Endothelial cell of umbilical vein (primary cell): ENCODE results near the gene IL1R1. TPM values are rescaled to one million over a fixed set of nuclear protein-coding genes. Genes with fewer than 3 reads are reported as not detected.

Experiments used
- BruUV-seq: library from RNA; stranded (reverse); fragments of 400-500 nt; replicated peaks from 2 replicates; lab custom pipeline; 2021; lab: Mats Ljungman, UMichigan
- CTCF ChIA-PET: fragments of 300-600, 350-600 bp; sonication (Branson Sonifier 250); formaldehyde crosslinking; loops from one replicate; lab custom pipeline; 2021; ENCODE audit warnings: antibody characterized with exemption, inconsistent platforms; lab: Charles Lee
- POLR2A ChIA-PET: fragments of 300-600, 350-600 bp; sonication (Branson Sonifier 250); formaldehyde crosslinking; loops from one replicate; lab custom pipeline; 2021; ENCODE audit warnings: antibody characterized with exemption, inconsistent platforms; lab: Charles Lee
- DNase-seq: peaks from one replicate; pipeline ENCODE4 v3.0.0-alpha.2; 2011; ENCODE audit warnings: low read depth, low spot score
- FAIRE-seq: peaks from 2 replicates; lab custom pipeline; 2011; peaks lifted over from hg19 to GRCh38; lab: Jason Lieb, UNC
- H2AFZ ChIP-seq: 2 replicates; pipeline ENCODE4 v1.6.0; 2012; ENCODE audit warnings: low read depth, low read length, control low read depth, inconsistent platforms
- H3K27ac ChIP-seq: 2 replicates; pipeline ENCODE4 v1.5.1; 2011; ENCODE audit warnings: low read depth, mild to moderate bottlenecking, control low read depth, low read length, moderate library complexity; ENCODE audit not compliant: insufficient read depth
- H3K27me3 ChIP-seq, 2 experiments: 2 replicates each; pipeline versions ENCODE4 v1.6.0 to v1.6.1; 2011; ENCODE audit warnings: low read length in 2 of 2, mixed read lengths in 1 of 2; ENCODE audit not compliant: control insufficient read depth in 2 of 2, insufficient read depth in 2 of 2
- H3K36me3 ChIP-seq, 2 experiments: 2 replicates in 1 of 2; 3 replicates in 1 of 2; pipeline ENCODE4 v1.5.1; 2011; ENCODE audit warnings: low read length in 2 of 2, mild to moderate bottlenecking in 1 of 2, moderate library complexity in 1 of 2; ENCODE audit not compliant: control insufficient read depth in 2 of 2, insufficient read depth in 2 of 2; ENCODE audit errors: extremely low read depth in 1 of 2
- H3K4me1 ChIP-seq: 3 replicates; pipeline ENCODE4 v1.5.1; 2011; ENCODE audit warnings: mild to moderate bottlenecking, low read length; ENCODE audit not compliant: control insufficient read depth, insufficient read depth; ENCODE audit errors: extremely low read depth
- H3K4me2 ChIP-seq: 2 replicates; pipeline ENCODE4 v1.6.1; 2011; ENCODE audit warnings: low read length, control low read depth, mixed read lengths; ENCODE audit not compliant: insufficient read depth
- H3K4me3 ChIP-seq, 3 experiments: fragments of 200-600 bp in 1 of 3; sonication (generic), shearing (Covaris generic) in 1 of 3; replicated peaks in 1 of 3; 2 replicates each; pipeline ENCODE4 v1.5.1; 2011 to 2016; ENCODE audit warnings: control low read depth in 3 of 3, low read length in 3 of 3, mild to moderate bottlenecking in 2 of 3, inconsistent platforms in 1 of 3, low read depth in 1 of 3, moderate library complexity in 1 of 3; ENCODE audit not compliant: insufficient read depth in 1 of 3
- H3K79me2 ChIP-seq: 2 replicates; pipeline ENCODE4 v1.6.0; 2012; ENCODE audit warnings: low read length, inconsistent platforms; ENCODE audit not compliant: control insufficient read depth, insufficient read depth
- H3K9ac ChIP-seq: replicated peaks from 2 replicates; pipeline ENCODE3; 2011; ENCODE audit warnings: low read length, control low read depth; ENCODE audit not compliant: insufficient read depth; ENCODE audit errors: extremely low read depth
- H3K9me1 ChIP-seq: replicated peaks from 3 replicates; pipeline ENCODE4 v1.6.0; 2011; ENCODE audit warnings: mild to moderate bottlenecking, low read length; ENCODE audit not compliant: control insufficient read depth, insufficient read depth; ENCODE audit errors: extremely low read depth
- H3K9me3 ChIP-seq: replicated peaks from 2 replicates; pipeline ENCODE4 v1.5.1; 2012; ENCODE audit warnings: low read length, inconsistent platforms; ENCODE audit not compliant: control insufficient read depth, insufficient read depth
- H4K20me1 ChIP-seq: replicated peaks from 2 replicates; pipeline ENCODE3; 2011; ENCODE audit warnings: mild to moderate bottlenecking, low read length; ENCODE audit not compliant: control insufficient read depth, insufficient read depth; ENCODE audit errors: extremely low read depth
- EZH2 ChIP-seq: IDR thresholded peaks from 2 replicates; pipeline ENCODE4 v1.6.1; 2012; ENCODE audit warnings: borderline replicate concordance, low read depth, mild to moderate bottlenecking, moderate library complexity, low read length, inconsistent platforms; ENCODE audit not compliant: severe bottlenecking
- GATA2 ChIP-seq: IDR thresholded peaks from 2 replicates; pipeline ENCODE4 v1.7.0; 2011; ENCODE audit warnings: low read depth, mild to moderate bottlenecking, moderate library complexity, mixed read lengths, low read length; ENCODE audit not compliant: insufficient read length, insufficient read depth
- JUN ChIP-seq: IDR thresholded peaks from 2 replicates; pipeline ENCODE4 v1.6.1; 2011; ENCODE audit warnings: borderline replicate concordance, low read depth; ENCODE audit not compliant: insufficient read length, insufficient read depth
- MYC ChIP-seq: IDR thresholded peaks from one replicate; pipeline ENCODE4 v1.6.1; 2011; ENCODE audit warnings: mild to moderate bottlenecking, low read depth, low read length
- POLR2A ChIP-seq: IDR thresholded peaks from 2 replicates; pipeline ENCODE4 v1.6.1; 2012; ENCODE audit warnings: low read depth, mild to moderate bottlenecking, control low read depth, low read length
- POLR2AphosphoS5 ChIP-seq: IDR thresholded peaks from 2 replicates; pipeline ENCODE4 v1.6.1; 2012; ENCODE audit warnings: low read depth, mild to moderate bottlenecking, control low read depth, low read length, moderate library complexity; ENCODE audit not compliant: insufficient read depth
- dilution Hi-C: fragments of 300-500 bp; cut with MboI; formaldehyde crosslinking; loops from one replicate; pipeline ENCODE4 v1.15.0; 2019; ENCODE audit warnings: low sequenced_read_pairs; ENCODE audit not compliant: extremely low pct_ligation_motif_present
- intact Hi-C: fragments of 100-400 bp; cut with micrococcal nuclease; formaldehyde crosslinking; loops from one replicate; pipeline ENCODE4 v1.10.0; 2022
- polyA plus RNA-seq, 4 experiments: library from polyadenylated mRNA; depleted of rRNA in 3 of 4; stranded (reverse) in 3 of 4; unstranded in 1 of 4; fragments of >200 nt; gene quantifications; 2 replicates each; pipeline versions ENCODE4 v1.2.1 to v1.2.3, GENCODE V29; 2011 to 2012; ENCODE audit warnings: missing spikeins in 1 of 4
- total RNA-seq: library from RNA; stranded (reverse); gene quantifications from 2 replicates; pipeline ENCODE4 v1.2.3, GENCODE V29; 2021
- TF ChIP-seq, protein P1 (sequence below): IDR thresholded peaks from 2 replicates; pipeline ENCODE4 v1.6.1; 2011; ENCODE audit not compliant: insufficient read depth, insufficient read length
- TF ChIP-seq, protein P2 (sequence below), 2 donors: IDR thresholded peaks; 1 replicate in 1 of 2; 2 replicates in 1 of 2; pipeline ENCODE4 v1.5.1; 2011; ENCODE audit warnings: low read length in 2 of 2, mild to moderate bottlenecking in 2 of 2, moderate library complexity in 2 of 2, control low read depth in 1 of 2, inconsistent platforms in 1 of 2, low read depth in 1 of 2; ENCODE audit not compliant: insufficient read depth in 1 of 2; ENCODE audit errors: extremely low read depth in 1 of 2

Gene IL1R1
- total and polyA plus RNA-seq, 2 donors (not counting 3 experiments of a cell fraction or from before 2014, with no cell fraction given), result 5.4 to 5.5 TPM

DNA sequence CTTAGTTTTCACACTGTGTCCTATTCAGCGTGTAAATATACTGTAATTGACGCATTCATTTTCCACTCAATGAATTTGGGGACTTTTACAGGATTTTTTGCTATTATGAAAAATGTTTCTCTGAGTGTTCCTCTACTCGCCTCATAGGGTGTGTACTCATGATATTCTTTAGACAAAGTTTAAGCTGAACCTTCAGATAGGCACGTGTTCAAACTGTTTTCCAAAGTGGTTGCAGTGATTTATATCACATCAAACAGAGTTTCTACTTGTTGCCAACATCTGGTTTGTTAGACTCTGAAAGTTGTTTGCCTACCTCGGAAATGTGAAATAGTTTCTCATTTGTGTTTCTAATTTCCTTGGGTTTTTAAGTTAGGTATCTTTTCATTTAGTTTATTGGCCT lies 46.4 kb upstream of the IL1R1 start:
- Histone ChIP-seq H3K9me3 (no peaks in the 10 kb centered on the region), H3K27me3 (no peaks in the 10 kb centered on the region), H3K27ac (no peak overlapping the region), H3K9me1 (no peaks in the 10 kb centered on the region), H4K20me1 (no peaks in the 10 kb centered on the region), H3K4me3 (no peak overlapping the region), H2AFZ (no peak overlapping the region), H3K79me2 (no peaks in the 10 kb centered on the region), H3K4me1 (peaks cover 7% of the 10 kb centered on the region), H3K4me2 (no peak overlapping the region), H3K36me3 (no peaks in the 10 kb centered on the region), H3K9ac (no peak overlapping the region)
- ChIA-PET CTCF (interaction anchor here (1.9 kb wide), 1 partner anchor 8 kb away, joined by 4 read pairs; no protein-coding TSS in a partner anchor), POLR2A (no interaction called here)
- dilution Hi-C loops (no loop called here), intact Hi-C loops (no loop called here)
- no TSS peak for BruUV-seq
- no peak for DNase-seq
- TF ChIP-seq MYC (no peak), JUN (no peak), POLR2A (no peak), EZH2 (no peak), POLR2AphosphoS5 (no peak), GATA2 (no peak)
- TF ChIP-seq, protein P1, sequence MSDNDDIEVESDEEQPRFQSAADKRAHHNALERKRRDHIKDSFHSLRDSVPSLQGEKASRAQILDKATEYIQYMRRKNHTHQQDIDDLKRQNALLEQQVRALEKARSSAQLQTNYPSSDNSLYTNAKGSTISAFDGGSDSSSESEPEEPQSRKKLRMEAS, result no peak
- TF ChIP-seq, protein P2, sequence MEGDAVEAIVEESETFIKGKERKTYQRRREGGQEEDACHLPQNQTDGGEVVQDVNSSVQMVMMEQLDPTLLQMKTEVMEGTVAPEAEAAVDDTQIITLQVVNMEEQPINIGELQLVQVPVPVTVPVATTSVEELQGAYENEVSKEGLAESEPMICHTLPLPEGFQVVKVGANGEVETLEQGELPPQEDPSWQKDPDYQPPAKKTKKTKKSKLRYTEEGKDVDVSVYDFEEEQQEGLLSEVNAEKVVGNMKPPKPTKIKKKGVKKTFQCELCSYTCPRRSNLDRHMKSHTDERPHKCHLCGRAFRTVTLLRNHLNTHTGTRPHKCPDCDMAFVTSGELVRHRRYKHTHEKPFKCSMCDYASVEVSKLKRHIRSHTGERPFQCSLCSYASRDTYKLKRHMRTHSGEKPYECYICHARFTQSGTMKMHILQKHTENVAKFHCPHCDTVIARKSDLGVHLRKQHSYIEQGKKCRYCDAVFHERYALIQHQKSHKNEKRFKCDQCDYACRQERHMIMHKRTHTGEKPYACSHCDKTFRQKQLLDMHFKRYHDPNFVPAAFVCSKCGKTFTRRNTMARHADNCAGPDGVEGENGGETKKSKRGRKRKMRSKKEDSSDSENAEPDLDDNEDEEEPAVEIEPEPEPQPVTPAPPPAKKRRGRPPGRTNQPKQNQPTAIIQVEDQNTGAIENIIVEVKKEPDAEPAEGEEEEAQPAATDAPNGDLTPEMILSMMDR (IDR thresholded peaks at IDR 0.05; ENCODE audit: extremely low read depth in 1 of 2, insufficient read depth in 1 of 2, low read depth in 1 of 2, low read length in 2 of 2), result no peak
- FAIRE-seq, result no peak
